Mucosa of descending colon (tissue), 3 donors: ENCODE measurements around the gene CHD5. TPM values are rescaled to one million over a fixed set of nuclear protein-coding genes. Genes with fewer than 3 reads are reported as not detected.

Source experiments
- ATAC-seq: fragments of 200-7000 bp; cut with Tn5 transposase; one replicate; pipeline ENCODE4 v1.9.1; 2020; ENCODE audit warnings: mild to moderate bottlenecking, moderate library complexity
- DNase-seq, 3 donors: peaks; one replicate each; pipeline ENCODE4 v3.0.0-alpha.2; 2020
- H3K36me3 ChIP-seq: fragments of 200-600 bp; one replicate; pipeline ENCODE4 v1.8.0; 2021; ENCODE audit warnings: low read depth, mild to moderate bottlenecking
- H3K4me1 ChIP-seq: fragments of 200-600 bp; one replicate; pipeline ENCODE4 v1.8.0; 2021; ENCODE audit warnings: low read depth, mild to moderate bottlenecking
- H3K4me3 ChIP-seq: fragments of 200-600 bp; one replicate; pipeline ENCODE4 v1.8.0; 2021; ENCODE audit warnings: mild to moderate bottlenecking
- H3K9me3 ChIP-seq: fragments of 200-600 bp; one replicate; pipeline ENCODE4 v1.8.0; 2021; ENCODE audit warnings: mild to moderate bottlenecking
- CTCF ChIP-seq: fragments of 200-600 bp; IDR thresholded peaks from one replicate; pipeline ENCODE4 v1.8.0; 2022; ENCODE audit warnings: antibody characterized with exemption, mild to moderate bottlenecking
- intact Hi-C, 2 donors: fragments of 100-400 bp; cut with DNase I in 1 of 2; cut with micrococcal nuclease in 1 of 2; formaldehyde crosslinking; loops; one replicate each; pipeline versions ENCODE4 v1.11.0 to v1.11.1; 2022; cut with DNase I, micrococcal nuclease
- total RNA-seq, 3 donors: library from RNA; stranded (reverse); fragmentation: NEBNext Ultra II Directional in 2 of 3; extraction: Animal tissue kit (Norgen Biotek cat#: 25700) in 2 of 3; gene quantifications; one replicate each; pipeline versions ENCODE4 v1.2.1 to v1.2.4, GENCODE V29; 2021 to 2023
- donor health status: DM: no; HTN: no; CAD: no; lungs with moderate emphysema.
- donor health status: DM: no; HTN: no; CAD: no.
- donor health status: DM: no; HTN: yes; CAD: no.

CHD5 gene
- total RNA-seq, 3 donors from 2014 or later, result 0.17 to 2.1 (median 0.22) TPM

- TF ChIP-seq CTCF, result no peak
- Histone ChIP-seq H3K4me3 (no peak overlapping the region), H3K36me3 (no peaks in the 10 kb centered on the region), H3K4me1 (no peaks in the 10 kb centered on the region), H3K9me3 (no peaks in the 10 kb centered on the region)
- intact Hi-C loops, result no loop called here
- ATAC-seq, result no peak
- no peak for DNase-seq
Observed at GRCh38 chr1:6170742-6171201, 9.3 kb downstream of the CHD5 start.

- ATAC-seq (no peak), DNase-seq (no peak)
- H3K9me3 ChIP-seq, result no peaks in the 10 kb centered on the region
- no peaks in the 10 kb centered on the region for H3K36me3 ChIP-seq
- H3K4me1 ChIP-seq, result no peaks in the 10 kb centered on the region
- no peak overlapping the region for H3K4me3 ChIP-seq
- intact Hi-C loops, result no loop called here
- TF ChIP-seq CTCF, result no peak
Observed at GRCh38 chr1:6170116-6170741, 9.9 kb downstream of the CHD5 start.

- intact Hi-C loops, result no loop called here
- ATAC-seq, result no peak
Observed at GRCh38 chr1:6168947-6169586, 11.1 kb downstream of the CHD5 start.

GRCh38 chr1:6167391-6168303 is 12.5 kb downstream of the CHD5 start:
- Histone ChIP-seq H3K4me1 (no peaks in the 10 kb centered on the region), H3K4me3 (no peak overlapping the region), H3K36me3 (no peaks in the 10 kb centered on the region), H3K9me3 (no peaks in the 10 kb centered on the region)
- intact Hi-C loops, result no loop called here
- no peak for TF ChIP-seq CTCF
- DNase-seq (no peak), ATAC-seq (no peak)

More at GRCh38 chr1:6168947-6169586, 11.1 kb downstream of the CHD5 start:
- no peak overlapping the region for H3K4me3 ChIP-seq
- TF ChIP-seq CTCF, result no peak
- H3K4me1 ChIP-seq, result no peaks in the 10 kb centered on the region
- no peak for DNase-seq
- H3K36me3 ChIP-seq, result no peaks in the 10 kb centered on the region
- no peaks in the 10 kb centered on the region for H3K9me3 ChIP-seq

- DNase-seq, result peak in 1 of 3 donors; percentile 29
- ATAC-seq, result no peak
- no peak for TF ChIP-seq CTCF
- H3K4me3 ChIP-seq, result no peak overlapping the region
- no peaks in the 10 kb centered on the region for H3K9me3 ChIP-seq
- intact Hi-C loops, result no loop called here
- no peaks in the 10 kb centered on the region for H3K4me1 ChIP-seq
- H3K36me3 ChIP-seq, result no peaks in the 10 kb centered on the region
Observed at GRCh38 chr1:6166655-6167390, 13.3 kb downstream of the CHD5 start.
